Naive thymus-derived CD4-positive, alpha-beta T cell (primary cell): ENCODE measurements around the gene RLF. TPM values are rescaled to one million over a fixed set of nuclear protein-coding genes. Genes with fewer than 3 reads are reported as not detected.
A peak's percentile ranks its signal among the peaks of the same experiment; 100 is the strongest.

Experiments used
- ATAC-seq: fragments of 150-1000 bp; cut with Tn5 transposase; 2 replicates; pipeline ENCODE4 v1.10.0; 2021; ENCODE audit warnings: mild to moderate bottlenecking, moderate library complexity
- CTCF ChIA-PET: fragments of 350-600 bp; sonication (Branson Sonifier 250); formaldehyde crosslinking; loops from one replicate; lab custom pipeline; 2021; ENCODE audit warnings: antibody characterized with exemption; lab: Charles Lee
- POLR2A ChIA-PET: fragments of 350-600 bp; sonication (Branson Sonifier 250); formaldehyde crosslinking; loops from one replicate; lab custom pipeline; 2021; ENCODE audit warnings: antibody characterized with exemption, inconsistent platforms; lab: Charles Lee
- DNase-seq, 9 donors: peaks; one replicate each; pipeline versions ENCODE4 v3.0.0 to v3.0.0-alpha.2; 2020 to 2022; ENCODE audit warnings: mixed read lengths in 1 of 9
- H3K27ac ChIP-seq: one replicate; pipeline ENCODE4 v1.7.0; 2013; ENCODE audit warnings: mild to moderate bottlenecking, low read depth, low read length, moderate library complexity
- H3K27me3 ChIP-seq, 2 donors: one replicate each; pipeline ENCODE4 v1.7.0; 2013; ENCODE audit warnings: low read length in 2 of 2, mild to moderate bottlenecking in 2 of 2, moderate library complexity in 2 of 2; ENCODE audit not compliant: control insufficient read depth in 2 of 2, insufficient read depth in 2 of 2
- H3K36me3 ChIP-seq, 3 experiments: 1 replicate in 2 of 3; 2 replicates in 1 of 3; pipeline ENCODE4 v1.7.0; 2013; ENCODE audit warnings: low read length in 3 of 3, mild to moderate bottlenecking in 3 of 3, moderate library complexity in 1 of 3; ENCODE audit not compliant: insufficient read depth in 3 of 3, control insufficient read depth in 2 of 3
- H3K4me1 ChIP-seq, 2 donors: one replicate each; pipeline ENCODE4 v1.7.0; 2013; ENCODE audit warnings: low read length in 2 of 2, mild to moderate bottlenecking in 2 of 2, moderate library complexity in 1 of 2; ENCODE audit not compliant: control insufficient read depth in 2 of 2, insufficient read depth in 2 of 2
- H3K4me3 ChIP-seq: 2 replicates; pipeline ENCODE4 v1.7.0; 2013; ENCODE audit warnings: mild to moderate bottlenecking, low read length
- H3K9me3 ChIP-seq, 3 experiments: 1 replicate in 2 of 3; 2 replicates in 1 of 3; pipeline ENCODE4 v1.7.0; 2013; ENCODE audit warnings: low read length in 3 of 3; ENCODE audit not compliant: control insufficient read depth in 2 of 3
- H3K27ac Mint-ChIP-seq, 9 donors: one replicate each; pipeline ENCODE4 v1.8.0; 2020 to 2022; ENCODE audit warnings: mixed read lengths in 9 of 9, mild to moderate bottlenecking in 8 of 9, moderate library complexity in 5 of 9, inconsistent platforms in 2 of 9
- H3K27me3 Mint-ChIP-seq, 5 donors: one replicate each; pipeline ENCODE4 v1.8.0; 2021 to 2022; ENCODE audit warnings: mixed read lengths in 5 of 5, mild to moderate bottlenecking in 1 of 5
- H3K36me3 Mint-ChIP-seq, 5 donors: one replicate each; pipeline ENCODE4 v1.8.0; 2020 to 2022; ENCODE audit warnings: mixed read lengths in 5 of 5, mild to moderate bottlenecking in 3 of 5, inconsistent platforms in 1 of 5
- H3K4me1 Mint-ChIP-seq, 7 donors: one replicate each; pipeline ENCODE4 v1.8.0; 2020 to 2022; ENCODE audit warnings: mixed read lengths in 7 of 7, mild to moderate bottlenecking in 3 of 7, inconsistent platforms in 1 of 7
- H3K4me3 Mint-ChIP-seq, 10 donors: one replicate each; pipeline ENCODE4 v1.8.0; 2020 to 2022; ENCODE audit warnings: mild to moderate bottlenecking in 10 of 10, mixed read lengths in 10 of 10, moderate library complexity in 6 of 10, inconsistent platforms in 2 of 10
- H3K9me3 Mint-ChIP-seq, 11 donors: one replicate each; pipeline ENCODE4 v1.8.0; 2020 to 2022; ENCODE audit warnings: mixed read lengths in 11 of 11, mild to moderate bottlenecking in 4 of 11, inconsistent platforms in 1 of 11, moderate library complexity in 1 of 11
- intact Hi-C, 2 donors: fragments of 100-400 bp; cut with micrococcal nuclease; formaldehyde crosslinking; loops; one replicate each; pipeline ENCODE4 v1.15.1; 2023
- polyA plus RNA-seq, 2 donors: library from polyadenylated mRNA; unstranded; fragments of 300-500 nt; fragmentation: Illumina TruSeq; gene quantifications; one replicate each; pipeline ENCODE4 v1.2.3, GENCODE V29; 2021
- total RNA-seq, 6 experiments: library from RNA in 5 of 6; stranded (reverse) in 5 of 6; gene quantifications; 1 replicate in 5 of 6; 2 replicates in 1 of 6; pipeline ENCODE4 v1.2.3 and lab custom pipeline; 2021 to 2026

The RLF gene
- total and polyA plus RNA-seq, 7 experiments from 2014 or later = 9.9 to 28.6 (median 21.3) TPM

GRCh38 chr1:40256401-40257084, 95.4 kb downstream of the RLF start:
- H3K27ac ChIP-seq = peak overlapping the region; percentile 98
- ATAC-seq = no peak
- peak overlapping the region; percentile 75 to 100 (median 100) for H3K27ac Mint-ChIP-seq
- POLR2A ChIA-PET = interaction anchor here (1.0 to 1.8 kb wide), 5 partner anchors 15 to 435 kb away, joined by 3 to 8 read pairs (median 4); partner anchors contain the start of genes COL9A2 and NFYC
- CTCF ChIA-PET = interaction anchor here (0.6 to 1.2 kb wide), 3 partner anchors 103 to 170 kb away, joined by 3 to 4 read pairs (median 3); no protein-coding TSS in a partner anchor
- H3K4me1 ChIP-seq = peaks cover 14% of the 10 kb centered on the region in 2 donors
- no peak for DNase-seq
- peak overlapping the region; percentile 98 for H3K4me3 ChIP-seq
- peaks cover 0 to 4% (median 0%) of the 10 kb centered on the region in 5 donors for H3K27me3 Mint-ChIP-seq
- peak overlapping the region; percentile 2 to 100 (median 96) for H3K4me3 Mint-ChIP-seq
- H3K9me3 Mint-ChIP-seq = no peaks in the 10 kb centered on the region
- H3K36me3 Mint-ChIP-seq = peaks cover 0 to 21% (median 14%) of the 10 kb centered on the region in 5 donors
- no peaks in the 10 kb centered on the region for H3K9me3 ChIP-seq
- intact Hi-C loops = loop anchor here (2.0 to 10.0 kb wide), 9 partner anchors 16 to 606 kb away; partner anchors contain the start of genes CITED4 (in 1 of the 2), NFYC (in 1 of the 2), PPIE (in 1 of the 2) and SMAP2 (in 1 of the 2)
- H3K4me1 Mint-ChIP-seq = peaks cover 21 to 58% (median 48%) of the 10 kb centered on the region in 7 donors
- no peaks in the 10 kb centered on the region for H3K27me3 ChIP-seq
- peaks cover 0 to 11% (median 10%) of the 10 kb centered on the region in 3 experiments for H3K36me3 ChIP-seq

- ATAC-seq (peak; percentile 0), DNase-seq (no peak)
- peaks cover 22 to 65% (median 54%) of the 10 kb centered on the region in 7 donors for H3K4me1 Mint-ChIP-seq
- no peaks in the 10 kb centered on the region for H3K9me3 Mint-ChIP-seq
- H3K4me1 ChIP-seq = peaks cover 14% of the 10 kb centered on the region in 2 donors
- H3K27me3 ChIP-seq = no peaks in the 10 kb centered on the region
- H3K36me3 Mint-ChIP-seq = peaks cover 0 to 23% (median 19%) of the 10 kb centered on the region in 5 donors
- peak overlapping the region; percentile 97 to 100 (median 100) for H3K27ac Mint-ChIP-seq
- CTCF ChIA-PET = interaction anchor here (0.6 to 1.2 kb wide), 3 partner anchors 104 to 146 kb away, joined by 3 to 4 read pairs (median 3); no protein-coding TSS in a partner anchor
- H3K36me3 ChIP-seq = peaks cover 0 to 17% (median 11%) of the 10 kb centered on the region in 3 experiments
- peak overlapping the region; percentile 91 to 100 (median 98) for H3K4me3 Mint-ChIP-seq
- peak overlapping the region; percentile 98 for H3K27ac ChIP-seq
- POLR2A ChIA-PET = interaction anchor here (0.7 to 1.8 kb wide), 13 partner anchors 10 to 722 kb away, joined by 3 to 9 read pairs (median 4); partner anchors contain the start of genes CAP1, COL9A2, CTPS1 and NFYC
- intact Hi-C loops = loop anchor here (2.0 to 10.0 kb wide), 9 partner anchors 16 to 605 kb away; partner anchors contain the start of genes CITED4 (in 1 of the 2), NFYC (in 1 of the 2), PPIE (in 1 of the 2) and SMAP2 (in 1 of the 2)
- H3K9me3 ChIP-seq = no peaks in the 10 kb centered on the region
- peaks cover 0 to 4% (median 0%) of the 10 kb centered on the region in 5 donors for H3K27me3 Mint-ChIP-seq
- H3K4me3 ChIP-seq = peak overlapping the region; percentile 98
These were observed 96.1 kb downstream of the RLF start for GRCh38 chr1:40257313-40257687.

GRCh38 chr1:40257688-40258444, 96.7 kb downstream of the RLF start, which contains the start of gene ZMPSTE24:
Gene ZMPSTE24 (plus strand): TSS chr1:40258236. CDS start chr1:40258272, 36 bp downstream.
- Mint-ChIP-seq H3K9me3 (no peaks in the 10 kb centered on the region), H3K36me3 (peaks cover 4 to 26% (median 23%) of the 10 kb centered on the region in 5 donors), H3K27ac (peak within 1 kb of the TSS; percentile 97 to 100 (median 100)), H3K4me1 (peaks cover 27 to 71% (median 60%) of the 10 kb centered on the region in 7 donors), H3K4me3 (peak within 1 kb of the TSS; percentile 91 to 100 (median 98)), H3K27me3 (peaks cover 0 to 4% (median 0%) of the 10 kb centered on the region in 5 donors)
- peaks cover 14% of the 10 kb centered on the region in 2 donors for H3K4me1 ChIP-seq
- ChIA-PET POLR2A (interaction anchor here (0.7 to 1.8 kb wide), 16 partner anchors 9 to 722 kb away, joined by 3 to 9 read pairs (median 4); partner anchors contain the start of genes CAP1, COL9A2, CTPS1 and NFYC), CTCF (interaction anchor here (0.8 to 1.2 kb wide), 3 partner anchors 84 to 146 kb away, joined by 3 to 6 read pairs (median 3); no protein-coding TSS in a partner anchor)
- H3K27me3 ChIP-seq = no peaks in the 10 kb centered on the region
- ATAC-seq (peak; percentile 98), DNase-seq (peak; percentile 84 to 98 (median 95))
- intact Hi-C loops = loop anchor here (1.0 to 10.0 kb wide), 17 partner anchors 17 to 604 kb away; partner anchors contain the start of genes CAP1 (in 2 of the 2), RLF (in 2 of the 2), ZFP69B (in 2 of the 2) and ZNF684 (in 2 of the 2)
- H3K27ac ChIP-seq = peak within 1 kb of the TSS; percentile 98
- peaks cover 0 to 21% (median 11%) of the 10 kb centered on the region in 3 experiments for H3K36me3 ChIP-seq
- peak within 1 kb of the TSS; percentile 98 for H3K4me3 ChIP-seq
- H3K9me3 ChIP-seq = no peaks in the 10 kb centered on the region

GRCh38 chr1:40258445-40258769, 97.2 kb downstream of the RLF start:
- Mint-ChIP-seq H3K9me3 (no peaks in the 10 kb centered on the region), H3K4me3 (peak overlapping the region; percentile 91 to 100 (median 98)), H3K36me3 (peaks cover 6 to 31% (median 28%) of the 10 kb centered on the region in 5 donors), H3K27me3 (peaks cover 0 to 4% (median 0%) of the 10 kb centered on the region in 5 donors), H3K4me1 (peaks cover 32 to 76% (median 61%) of the 10 kb centered on the region in 7 donors), H3K27ac (peak overlapping the region; percentile 97 to 100 (median 100))
- ATAC-seq = no peak
- Histone ChIP-seq H3K27ac (peak overlapping the region; percentile 98), H3K27me3 (no peaks in the 10 kb centered on the region), H3K4me3 (peak overlapping the region; percentile 98), H3K9me3 (no peaks in the 10 kb centered on the region), H3K36me3 (peaks cover 0 to 26% (median 14%) of the 10 kb centered on the region in 3 experiments), H3K4me1 (peaks cover 14% of the 10 kb centered on the region in 2 donors)
- no peak for DNase-seq
- POLR2A ChIA-PET = interaction anchor here (0.8 to 1.8 kb wide), 10 partner anchors 8 to 433 kb away, joined by 3 to 9 read pairs (median 5); partner anchors contain the start of genes CAP1 and NFYC
- intact Hi-C loops = loop anchor here (1.0 to 10.0 kb wide), 16 partner anchors 26 to 604 kb away; partner anchors contain the start of genes CAP1 (in 2 of the 2), RLF (in 2 of the 2), ZFP69B (in 2 of the 2) and ZNF684 (in 2 of the 2)
- CTCF ChIA-PET = interaction anchor here (0.8 kb wide), 1 partner anchor 84 kb away, joined by 6 read pairs; no protein-coding TSS in a partner anchor

GRCh38 chr1:40264354-40264781, 103.2 kb downstream of the RLF start:
- H3K9me3 ChIP-seq = no peaks in the 10 kb centered on the region
- H3K27ac ChIP-seq = no peak overlapping the region
- DNase-seq (peak in 1 of 9 donors; percentile 29), ATAC-seq (no peak)
- H3K4me1 ChIP-seq = peaks cover 0 to 3% of the 10 kb centered on the region in 2 donors
- H3K4me1 Mint-ChIP-seq = peaks cover 19 to 48% (median 43%) of the 10 kb centered on the region in 7 donors
- POLR2A ChIA-PET = interaction anchor here (0.7 kb wide), 1 partner anchor 71 kb away, joined by 6 read pairs; no protein-coding TSS in a partner anchor
- peaks cover 0 to 2% (median 0%) of the 10 kb centered on the region in 11 donors for H3K9me3 Mint-ChIP-seq
- CTCF ChIA-PET = no interaction called here
- peak overlapping the region in 1 of 9 donors; percentile 23 for H3K27ac Mint-ChIP-seq
- H3K36me3 ChIP-seq = peaks cover 5 to 54% (median 27%) of the 10 kb centered on the region in 3 experiments
- H3K4me3 ChIP-seq = no peak overlapping the region
- no peaks in the 10 kb centered on the region for H3K27me3 ChIP-seq
- H3K27me3 Mint-ChIP-seq = no peaks in the 10 kb centered on the region
- intact Hi-C loops = no loop called here
- H3K4me3 Mint-ChIP-seq = no peak overlapping the region
- peaks cover 6 to 47% (median 26%) of the 10 kb centered on the region in 5 donors for H3K36me3 Mint-ChIP-seq
